HEK293 (cell line): ENCODE measurements around the gene PDK1.

Source experiments
- CTCF ChIA-PET: fragments of 350-600 bp; formaldehyde crosslinking; extraction: SDS; loops from one replicate; lab custom pipeline; 2021; ENCODE audit warnings: antibody characterized with exemption; lab: Yijun Ruan, JAX
- POLR2A ChIA-PET: fragments of 300-600 bp; formaldehyde crosslinking; extraction: SDS; loops from one replicate; lab custom pipeline; 2020; ENCODE audit warnings: antibody characterized with exemption, inconsistent platforms; lab: Yijun Ruan, JAX
- H3K27ac ChIP-seq: fragments of 200-500 bp; sonication (Bioruptor generic); 2 replicates; pipeline ENCODE4 v1.5.1; 2014; ENCODE audit warnings: low read depth, low read length, control low read depth, inconsistent platforms; ENCODE audit errors: extremely low read depth
- H3K36me3 ChIP-seq, 2 experiments: fragments of 200-500 bp in 1 of 2; sonication (Bioruptor generic) in 1 of 2; 1 replicate in 1 of 2; 2 replicates in 1 of 2; pipeline ENCODE4 v1.5.1; 2014 to 2017; ENCODE audit warnings: inconsistent platforms in 2 of 2, low read length in 2 of 2; ENCODE audit not compliant: control insufficient read depth in 2 of 2, insufficient read depth in 1 of 2
- H3K4me1 ChIP-seq: fragments of 200-500 bp; sonication (Bioruptor generic); 2 replicates; pipeline ENCODE4 v1.5.1; 2014; ENCODE audit warnings: mild to moderate bottlenecking, low read length, inconsistent platforms; ENCODE audit not compliant: control insufficient read depth, insufficient read depth
- H3K4me3 ChIP-seq: 2 replicates; pipeline ENCODE4 v1.5.1; 2011; ENCODE audit warnings: low read depth, mild to moderate bottlenecking, control low read depth, low read length, moderate library complexity
- H3K9me3 ChIP-seq: fragments of 200-500 bp; sonication (Bioruptor generic); 2 replicates; pipeline ENCODE4 v1.5.1; 2014; ENCODE audit warnings: low read depth, low read length, inconsistent platforms; ENCODE audit not compliant: control insufficient read depth, insufficient read depth
- ZNF280C ChIP-seq: fragments of 450-650 bp; formaldehyde crosslinking; IDR thresholded peaks from 2 replicates; pipeline ENCODE4 v1.5.1; 2016; ENCODE audit warnings: missing biosample characterization, missing genetic modification characterization
- ZNF488 ChIP-seq: fragments of 450-650 bp; formaldehyde crosslinking; IDR thresholded peaks from 2 replicates; pipeline ENCODE4 v1.5.1; 2016; ENCODE audit warnings: missing biosample characterization, missing genetic modification characterization
- ZNF654 ChIP-seq: fragments of 450-650 bp; formaldehyde crosslinking; IDR thresholded peaks from 2 replicates; pipeline ENCODE4 v1.5.1; 2016; ENCODE audit warnings: low read depth, missing biosample characterization, missing genetic modification characterization
- ZSCAN16 ChIP-seq: fragments of 450-650 bp; formaldehyde crosslinking; IDR thresholded peaks from 2 replicates; pipeline ENCODE4 v1.5.1; 2016; ENCODE audit warnings: missing biosample characterization, missing genetic modification characterization
- TF ChIP-seq, protein P1 (sequence below): fragments of 450-650 bp; formaldehyde crosslinking; IDR thresholded peaks from 2 replicates; pipeline ENCODE4 v1.5.1; 2017; ENCODE audit warnings: missing biosample characterization, missing genetic modification characterization
- TF ChIP-seq, protein P2 (sequence below): fragments of 450-650 bp; formaldehyde crosslinking; IDR thresholded peaks from 2 replicates; pipeline ENCODE4 v1.5.1; 2016; ENCODE audit warnings: missing biosample characterization, missing genetic modification characterization

PDK1 gene

DNA sequence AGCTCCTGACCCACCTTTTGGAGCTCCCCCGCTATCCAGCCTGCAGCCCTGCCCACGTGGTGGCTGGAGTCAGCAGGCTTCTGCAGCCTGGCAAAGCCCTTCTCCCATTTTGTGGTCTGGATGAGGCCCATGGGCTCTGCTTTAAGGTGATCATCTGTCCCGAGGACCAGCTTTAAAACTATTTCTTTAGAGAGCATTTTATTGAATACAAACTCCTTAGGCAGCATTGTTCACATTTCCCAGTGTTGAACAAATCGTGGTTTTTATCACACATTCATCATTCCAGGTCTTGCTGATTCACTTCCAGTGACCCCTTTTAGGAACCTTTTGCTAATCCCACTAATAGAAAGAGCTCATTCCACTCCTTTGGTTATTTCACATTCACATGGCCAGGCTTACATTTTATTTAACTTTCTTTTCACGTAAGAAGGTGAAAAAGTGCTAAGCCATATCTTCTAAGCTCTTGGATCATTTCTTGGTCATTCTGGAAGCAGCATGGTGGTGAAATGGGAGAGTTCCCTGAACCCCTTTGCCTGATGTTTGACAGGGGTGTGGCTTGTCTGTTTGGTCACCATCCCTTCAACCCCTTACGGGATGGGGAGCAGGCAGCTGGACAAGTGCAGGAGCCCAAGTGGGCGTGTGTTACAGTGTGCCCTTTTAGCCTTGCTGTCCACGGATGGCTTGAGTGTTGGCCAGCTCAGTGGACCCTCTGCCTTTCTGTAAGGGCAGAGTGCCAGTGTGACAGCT is 99.4 kb downstream of the PDK1 start (continued):
- TF ChIP-seq ZNF654 (tag by site-specific recombination) (no peak), ZSCAN16 (tag by site-specific recombination) (no peak)
- TF ChIP-seq, all 188 proteins: peak for 0

DNA sequence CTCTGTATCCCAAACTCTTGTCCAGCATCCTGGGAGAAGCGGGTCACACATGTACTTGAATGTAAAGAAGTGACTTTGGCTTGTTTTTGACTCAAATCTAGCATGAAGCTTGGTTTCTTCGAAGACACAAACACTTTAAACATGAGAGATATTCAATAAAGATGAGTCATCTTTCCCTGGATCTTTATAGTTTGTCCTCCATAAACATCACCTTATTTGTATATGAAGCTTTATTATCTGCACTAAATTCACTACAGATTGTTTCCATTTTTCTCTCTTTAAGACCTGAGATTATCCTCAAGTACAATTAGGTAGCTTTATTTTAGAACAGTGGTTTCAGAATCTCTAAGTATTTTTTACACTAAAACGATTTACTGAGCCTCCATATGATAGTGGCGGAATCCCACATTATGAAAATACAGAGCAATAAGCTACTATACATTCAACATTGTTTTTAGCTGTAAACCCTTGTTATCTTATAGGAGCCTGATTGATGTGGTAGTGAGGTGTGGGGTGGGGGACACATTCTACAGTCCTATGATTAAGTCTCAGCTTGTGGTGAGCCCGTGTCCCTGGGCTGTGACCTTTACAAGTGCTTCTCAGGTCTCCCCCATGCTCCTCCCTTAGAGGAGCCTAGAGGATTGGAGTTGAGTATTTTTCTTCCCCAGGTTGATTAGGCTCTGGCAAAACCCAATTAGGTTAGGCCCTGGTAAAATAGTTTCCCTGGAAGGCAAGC is 100.1 kb downstream of the PDK1 start:
- Histone ChIP-seq H3K36me3 (no peaks in the 10 kb centered on the region), H3K4me1 (no peaks in the 10 kb centered on the region), H3K9me3 (no peaks in the 10 kb centered on the region), H3K27ac (no peak overlapping the region), H3K4me3 (no peak overlapping the region)
- TF ChIP-seq ZNF488 (tag by site-specific recombination) = no peak
- TF ChIP-seq, protein P1, sequence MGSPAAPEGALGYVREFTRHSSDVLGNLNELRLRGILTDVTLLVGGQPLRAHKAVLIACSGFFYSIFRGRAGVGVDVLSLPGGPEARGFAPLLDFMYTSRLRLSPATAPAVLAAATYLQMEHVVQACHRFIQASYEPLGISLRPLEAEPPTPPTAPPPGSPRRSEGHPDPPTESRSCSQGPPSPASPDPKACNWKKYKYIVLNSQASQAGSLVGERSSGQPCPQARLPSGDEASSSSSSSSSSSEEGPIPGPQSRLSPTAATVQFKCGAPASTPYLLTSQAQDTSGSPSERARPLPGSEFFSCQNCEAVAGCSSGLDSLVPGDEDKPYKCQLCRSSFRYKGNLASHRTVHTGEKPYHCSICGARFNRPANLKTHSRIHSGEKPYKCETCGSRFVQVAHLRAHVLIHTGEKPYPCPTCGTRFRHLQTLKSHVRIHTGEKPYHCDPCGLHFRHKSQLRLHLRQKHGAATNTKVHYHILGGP (tag by site-specific recombination) = peak; percentile 26; the same call in 1 of the 2 replicates
- TF ChIP-seq, protein P2, sequence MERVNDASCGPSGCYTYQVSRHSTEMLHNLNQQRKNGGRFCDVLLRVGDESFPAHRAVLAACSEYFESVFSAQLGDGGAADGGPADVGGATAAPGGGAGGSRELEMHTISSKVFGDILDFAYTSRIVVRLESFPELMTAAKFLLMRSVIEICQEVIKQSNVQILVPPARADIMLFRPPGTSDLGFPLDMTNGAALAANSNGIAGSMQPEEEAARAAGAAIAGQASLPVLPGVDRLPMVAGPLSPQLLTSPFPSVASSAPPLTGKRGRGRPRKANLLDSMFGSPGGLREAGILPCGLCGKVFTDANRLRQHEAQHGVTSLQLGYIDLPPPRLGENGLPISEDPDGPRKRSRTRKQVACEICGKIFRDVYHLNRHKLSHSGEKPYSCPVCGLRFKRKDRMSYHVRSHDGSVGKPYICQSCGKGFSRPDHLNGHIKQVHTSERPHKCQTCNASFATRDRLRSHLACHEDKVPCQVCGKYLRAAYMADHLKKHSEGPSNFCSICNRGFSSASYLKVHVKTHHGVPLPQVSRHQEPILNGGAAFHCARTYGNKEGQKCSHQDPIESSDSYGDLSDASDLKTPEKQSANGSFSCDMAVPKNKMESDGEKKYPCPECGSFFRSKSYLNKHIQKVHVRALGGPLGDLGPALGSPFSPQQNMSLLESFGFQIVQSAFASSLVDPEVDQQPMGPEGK (tag by site-specific recombination) = no peak
- TF ChIP-seq ZNF280C (tag by site-specific recombination) = no peak
- ChIA-PET CTCF (interaction anchor here (0.8 to 1.5 kb wide), 3 partner anchors 18 to 53 kb away, joined by 3 to 4 read pairs (median 3); no protein-coding TSS in a partner anchor), POLR2A (no interaction called here)
